GM18951 (cell line): ENCODE data around the gene TRIM59.

Experiments used
- POLR2A ChIP-seq: IDR thresholded peaks from 4 replicates; pipeline ENCODE4 v1.6.1; 2011; ENCODE audit warnings: mild to moderate bottlenecking; ENCODE audit not compliant: insufficient read length, insufficient read depth; ENCODE audit errors: extremely low read depth
- in situ Hi-C: fragments of 300-500 bp; cut with MboI; formaldehyde crosslinking; loops from one replicate; pipeline ENCODE4 v1.12.0; 2022; ENCODE audit warnings: low sequenced_read_pairs, mixed read lengths, inconsistent platforms; ENCODE audit not compliant: unreplicated experiment

Gene TRIM59

DNA sequence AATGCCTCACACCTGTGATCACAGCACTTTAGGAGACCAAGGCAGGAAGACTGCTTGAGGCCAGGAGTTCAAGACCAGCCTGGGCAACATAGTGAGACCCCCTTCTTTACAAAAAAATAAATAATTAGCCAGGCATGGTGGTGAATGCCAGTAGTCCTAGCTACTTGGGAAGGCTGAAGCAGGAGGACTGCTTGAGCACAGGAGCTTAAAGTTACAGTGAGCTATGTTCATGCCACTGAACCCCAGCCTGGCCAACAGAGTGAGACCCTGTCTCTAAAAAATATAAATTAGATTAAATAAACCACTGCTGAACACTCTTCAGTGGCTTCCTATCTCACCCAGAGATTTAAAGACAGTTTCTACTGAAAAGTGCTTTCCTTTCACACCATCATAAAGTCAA lies 56.8 kb downstream of the TRIM59 start:
- in situ Hi-C loops: no loop called here
- TF ChIP-seq POLR2A: no peak

DNA sequence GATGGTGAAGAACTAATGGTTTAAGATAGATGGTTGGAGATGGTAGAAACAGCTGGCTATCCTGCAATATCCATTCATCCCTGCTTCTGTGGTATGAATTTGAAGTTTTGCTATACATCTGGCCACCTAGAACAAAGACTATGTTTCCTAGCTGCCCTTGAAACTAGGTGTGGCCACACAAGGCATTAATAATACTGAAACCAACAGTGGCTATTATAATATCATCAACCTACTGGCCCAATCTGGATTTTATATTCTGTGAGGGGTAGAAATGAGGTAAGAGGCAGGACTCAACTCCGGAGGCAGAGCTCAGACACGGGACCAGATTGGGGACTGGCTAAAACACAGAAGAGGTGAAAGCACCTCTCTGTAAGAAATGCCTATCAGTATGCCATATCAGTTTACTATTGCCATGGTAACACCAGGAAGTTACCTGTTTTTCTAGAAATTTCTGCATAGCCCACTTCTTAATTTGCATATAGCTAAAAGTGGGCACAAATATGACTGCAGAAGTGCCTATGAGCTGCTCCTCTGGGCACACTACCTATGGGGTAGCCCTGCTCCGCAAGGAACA lies 58.9 kb downstream of the TRIM59 start:
- in situ Hi-C loops: no loop called here
- TF ChIP-seq POLR2A: no peak
